Measurements from ENCODE around the gene APOL3.

- TF ChIP-seq CTCF (IDR thresholded peaks at IDR 0.05) (no peak), EP300 (IDR thresholded peaks at IDR 0.05) (no peak), POLR2A (IDR thresholded peaks at IDR 0.05) (no peak)
Observed at GRCh38 chr22:36204001-36204631, 43.6 kb upstream of the APOL3 start.
